ENCODE results near the gene TBC1D10A.

The TBC1D10A gene

DNA sequence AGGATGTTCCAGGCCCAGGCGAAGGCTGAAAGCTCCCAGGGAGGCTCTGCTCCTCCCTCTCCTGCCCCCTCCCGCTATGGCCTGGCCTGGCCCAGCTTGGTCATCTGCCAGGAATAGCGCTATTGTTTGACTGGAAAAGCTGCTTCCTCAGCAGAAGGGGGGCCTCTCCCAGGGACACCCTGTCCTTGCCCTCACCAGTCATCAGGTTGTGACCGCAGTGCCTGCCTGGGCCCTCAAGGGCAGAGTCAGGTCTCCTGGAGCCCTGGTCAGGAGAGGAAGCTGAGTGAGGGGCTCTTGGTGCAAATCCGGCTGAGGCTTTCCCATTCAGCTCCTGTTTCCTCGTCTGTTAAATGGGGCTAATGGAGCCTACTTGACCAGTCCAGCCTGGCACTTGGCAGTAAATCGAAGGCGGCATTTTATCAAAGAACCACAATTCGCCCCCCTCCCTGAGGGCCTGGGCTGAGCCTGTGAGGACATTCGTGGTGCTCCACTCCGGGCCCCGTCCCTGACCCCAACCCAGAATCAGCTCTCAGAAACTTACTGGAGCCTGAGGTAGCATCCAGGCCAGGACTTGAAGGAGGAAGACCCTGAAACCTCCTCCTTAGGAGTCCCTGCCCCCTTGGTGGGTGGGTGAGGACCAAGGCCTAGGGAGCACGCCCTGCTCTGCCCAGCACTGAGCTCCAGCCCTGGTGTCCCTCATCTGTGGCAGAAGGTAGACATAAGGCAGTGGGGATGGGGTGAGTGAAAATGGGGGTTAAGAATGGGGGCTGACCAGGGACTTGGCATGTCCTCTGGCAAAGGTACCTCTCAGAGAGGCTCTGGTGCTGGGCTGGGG, 35.5 kb downstream of the TBC1D10A start:
- no peak for FAIRE-seq
- no peak for TF ChIP-seq POU2F2 (IDR thresholded peaks at IDR 0.05; ENCODE audit: low read depth, low read length)
- no peak for DNase-seq (ENCODE audit: insufficient read length, low spot score)

DNA sequence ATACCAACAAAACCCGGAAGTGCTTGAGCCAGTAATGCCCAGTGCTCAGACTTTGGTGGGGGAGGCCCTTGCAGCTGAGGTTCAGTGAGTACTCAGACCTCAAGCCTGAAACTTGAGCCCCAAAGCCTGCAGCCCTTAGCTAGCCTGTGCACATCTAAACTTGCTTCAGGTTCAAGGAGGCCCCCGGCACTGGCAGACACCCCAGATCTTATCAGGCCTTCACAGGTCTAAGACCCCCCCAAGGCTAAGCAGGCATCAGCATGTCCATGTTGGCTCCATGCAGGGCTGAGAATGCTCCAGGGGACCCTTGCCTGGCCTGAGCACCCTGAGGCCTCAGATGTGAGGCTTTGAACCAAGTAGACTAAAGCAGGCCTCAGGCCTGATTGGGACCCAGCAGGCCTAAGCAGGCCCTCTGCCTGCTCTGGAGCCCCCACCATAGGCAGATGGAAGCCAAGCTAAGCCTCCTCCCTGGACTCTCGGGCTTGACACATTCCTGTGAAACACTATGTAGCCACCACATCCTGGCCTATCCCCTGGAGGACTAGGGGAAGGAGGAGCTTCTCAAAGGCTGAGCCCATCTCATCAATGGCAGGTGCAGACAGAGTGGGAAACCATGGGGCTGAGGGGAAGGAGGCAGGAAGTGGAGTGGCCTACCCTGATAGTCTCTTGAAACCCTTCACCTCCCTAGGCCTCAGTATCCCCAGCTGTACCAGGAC, 36.2 kb downstream of the TBC1D10A start:
- DNase-seq (ENCODE audit: insufficient read length, low spot score) = no peak
- peak; percentile 72 for FAIRE-seq

DNA sequence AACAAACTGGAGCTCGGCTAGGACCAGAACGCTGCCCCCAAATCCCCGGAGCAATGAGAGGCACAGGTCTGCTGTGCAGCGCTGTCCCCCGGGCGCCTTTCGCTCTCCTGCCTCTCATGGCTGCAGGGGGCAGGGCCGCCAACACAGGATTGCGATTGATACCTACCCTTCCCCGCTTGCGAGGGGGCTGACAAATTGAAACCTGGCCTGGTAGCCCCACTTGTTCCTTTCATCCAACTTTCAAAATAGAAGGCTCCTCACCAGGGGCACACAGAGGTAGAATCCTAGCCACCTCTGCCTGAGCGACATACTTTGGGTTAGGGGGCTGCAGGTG, 36.8 kb downstream of the TBC1D10A start:
- TF ChIP-seq SPI1 (IDR thresholded peaks at IDR 0.05; ENCODE audit: low read depth, low read length) = no peak
- TF ChIP-seq PAX5 (IDR thresholded peaks at IDR 0.05; ENCODE audit: insufficient read depth, low read length, severe bottlenecking) = no peak
- no peak for TF ChIP-seq TAF1 (IDR thresholded peaks at IDR 0.05; ENCODE audit: low read depth, low read length)
- no peak for TF ChIP-seq POU2F2 (IDR thresholded peaks at IDR 0.05; ENCODE audit: low read depth, low read length)
- TF ChIP-seq POLR2AphosphoS5 (IDR thresholded peaks at IDR 0.05; ENCODE audit: low read depth, low read length) = peak; percentile 24; the same call in 1 of the 2 replicates
- no peak for TF ChIP-seq POLR2A (IDR thresholded peaks at IDR 0.05; ENCODE audit: low read depth, low read length)
- FAIRE-seq = no peak
- DNase-seq (ENCODE audit: insufficient read length, low spot score) = no peak

More for the DNA sequence above, 36.2 kb downstream of the TBC1D10A start:
- TF ChIP-seq PAX5 (IDR thresholded peaks at IDR 0.05; ENCODE audit: insufficient read depth, low read length, severe bottlenecking) (no peak), POLR2A (IDR thresholded peaks at IDR 0.05; ENCODE audit: low read depth, low read length) (no peak; the same call in 1 of the 2 replicates), SPI1 (IDR thresholded peaks at IDR 0.05; ENCODE audit: low read depth, low read length) (no peak; the same call in 1 of the 2 replicates), TAF1 (IDR thresholded peaks at IDR 0.05; ENCODE audit: low read depth, low read length) (0 out of 2 replicates have a peak, but pooled peaks have one; percentile 36)

DNA sequence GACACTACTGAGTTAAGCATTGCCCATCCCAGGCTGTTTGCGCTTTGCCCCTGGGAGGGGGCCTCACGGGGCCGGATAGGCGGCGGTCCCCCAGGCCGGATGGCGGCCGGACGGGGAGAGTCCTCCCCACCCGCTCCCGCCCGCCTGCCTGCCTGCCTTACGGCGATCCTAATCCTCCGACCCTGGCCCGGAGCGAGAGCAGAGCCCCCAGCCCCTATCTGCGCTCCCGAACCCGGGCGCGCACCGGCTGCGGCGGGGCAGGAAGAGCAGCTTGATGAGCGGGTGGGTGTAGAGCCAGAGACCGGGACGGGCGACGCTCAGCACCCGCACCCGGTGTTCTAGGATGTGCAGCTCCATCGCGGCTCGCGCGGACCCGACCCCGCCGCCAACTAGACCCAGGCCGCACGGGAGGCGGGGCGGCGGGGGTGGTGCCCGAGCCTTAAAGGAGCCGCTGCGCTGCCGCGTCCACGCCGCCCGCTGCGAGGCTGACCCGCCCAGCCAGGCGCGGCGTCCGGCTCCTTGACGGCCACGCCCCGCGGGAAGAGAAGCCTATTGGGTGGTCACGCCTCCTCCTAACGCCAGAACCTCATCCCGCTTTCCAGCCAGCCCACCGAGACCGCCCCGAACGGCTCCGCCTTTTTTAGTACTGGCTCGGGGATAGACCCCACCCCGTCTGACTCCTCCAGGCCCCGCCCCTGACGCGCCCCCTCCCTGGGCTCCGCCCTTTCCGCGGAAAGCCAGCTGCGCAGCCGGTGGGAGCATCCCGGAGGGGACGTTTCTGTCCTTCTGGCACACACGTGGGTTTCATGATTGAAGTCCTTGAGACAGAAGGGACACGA, 37.4 kb downstream of the TBC1D10A start, which contains the start of gene CASTOR1:
TSS of gene CASTOR1 (minus strand) at position 365 of the 839 bp plus-strand sequence. CDS start at position 357, 8 bp downstream.
- FAIRE-seq (peak; percentile 96), DNase-seq (ENCODE audit: insufficient read length, low spot score) (peak; percentile 97)
- TF ChIP-seq PAX5 (IDR thresholded peaks at IDR 0.05; ENCODE audit: insufficient read depth, low read length, severe bottlenecking) (no peak), TAF1 (IDR thresholded peaks at IDR 0.05; ENCODE audit: low read depth, low read length) (no peak), POU2F2 (IDR thresholded peaks at IDR 0.05; ENCODE audit: low read depth, low read length) (no peak), SPI1 (IDR thresholded peaks at IDR 0.05; ENCODE audit: low read depth, low read length) (no peak), POLR2A (IDR thresholded peaks at IDR 0.05; ENCODE audit: low read depth, low read length) (no peak), POLR2AphosphoS5 (IDR thresholded peaks at IDR 0.05; ENCODE audit: low read depth, low read length) (no peak)

DNA sequence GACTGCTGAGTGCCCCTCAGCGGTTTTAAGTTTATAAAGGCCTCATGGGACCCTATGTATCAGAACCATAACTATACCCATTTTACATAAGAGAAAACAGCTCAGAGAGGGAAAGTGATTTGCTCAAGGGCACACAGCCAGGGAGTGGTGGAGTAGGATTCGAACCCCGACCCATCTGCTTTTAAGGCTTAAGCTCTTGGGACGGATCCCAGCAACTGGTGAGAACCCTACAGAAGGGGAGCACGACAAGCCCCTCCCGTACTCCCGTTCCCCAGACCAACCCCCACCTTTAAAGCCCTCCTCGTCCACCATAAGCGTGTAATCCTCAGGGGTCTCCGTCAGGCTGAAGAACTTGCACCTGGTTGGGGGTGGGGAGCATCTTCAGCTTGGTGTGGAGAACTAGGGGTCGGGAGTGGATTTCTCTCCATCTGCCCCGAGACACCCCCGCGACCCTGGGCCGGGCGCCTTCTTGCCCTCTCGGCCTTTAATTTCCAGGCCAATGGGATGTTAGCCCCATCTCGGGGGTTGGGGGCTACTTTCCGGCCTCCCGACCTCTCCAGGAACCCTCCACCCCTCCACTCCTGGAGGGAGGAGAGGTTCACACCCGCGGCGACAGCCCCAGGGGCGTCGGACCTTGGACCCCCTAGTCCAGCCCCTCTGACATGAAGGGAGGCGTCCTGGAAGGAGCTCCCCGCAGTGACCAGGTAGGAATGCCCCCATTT, 38.2 kb downstream of the TBC1D10A start:
- FAIRE-seq = no peak
- TF ChIP-seq PAX5 (IDR thresholded peaks at IDR 0.05; ENCODE audit: insufficient read depth, low read length, severe bottlenecking) = no peak
- no peak for TF ChIP-seq POLR2AphosphoS5 (IDR thresholded peaks at IDR 0.05; ENCODE audit: low read depth, low read length)
- no peak for TF ChIP-seq POU2F2 (IDR thresholded peaks at IDR 0.05; ENCODE audit: low read depth, low read length)
- TF ChIP-seq POLR2A (IDR thresholded peaks at IDR 0.05; ENCODE audit: low read depth, low read length) = no peak
- TF ChIP-seq TAF1 (IDR thresholded peaks at IDR 0.05; ENCODE audit: low read depth, low read length) = no peak
- TF ChIP-seq SPI1 (IDR thresholded peaks at IDR 0.05; ENCODE audit: low read depth, low read length) = no peak
- no peak for DNase-seq (ENCODE audit: insufficient read length, low spot score)

DNA sequence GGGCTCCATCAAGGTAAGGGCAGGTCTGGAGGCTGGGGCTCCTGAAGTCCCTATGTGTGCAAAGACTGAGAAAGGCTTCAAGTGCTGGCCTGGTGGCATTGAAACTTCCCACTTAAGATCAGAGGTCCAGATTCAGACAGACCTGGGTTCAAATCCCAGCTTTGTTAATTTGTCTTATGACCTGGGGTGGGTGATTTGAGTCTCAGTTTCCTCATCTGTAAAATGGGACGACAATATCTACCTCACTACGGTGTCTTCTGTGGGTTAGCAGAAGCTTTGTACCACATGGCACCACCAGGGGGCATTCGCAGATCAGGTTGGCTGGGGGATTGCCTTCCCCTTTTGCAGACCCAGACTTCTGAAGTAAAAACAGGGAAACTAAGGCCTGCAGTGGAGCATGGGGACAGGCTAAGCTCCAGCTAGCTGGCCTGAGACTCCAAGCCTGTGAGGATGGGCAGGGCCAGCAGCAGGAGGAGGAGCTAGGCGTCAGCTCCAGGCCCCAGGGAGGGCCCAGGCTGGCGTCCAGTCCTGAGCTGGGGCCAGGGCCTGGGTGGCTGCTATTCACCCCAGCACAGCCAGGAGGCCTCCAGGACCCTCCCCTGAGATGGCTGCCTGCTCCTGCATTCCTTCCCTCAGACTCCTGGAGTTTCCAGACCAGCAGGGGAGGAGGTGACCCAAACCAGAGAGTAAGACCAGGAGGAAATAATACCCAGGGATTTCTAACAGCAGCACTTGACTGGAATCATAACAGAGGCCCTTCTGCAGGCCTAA, 38.9 kb downstream of the TBC1D10A start:
- DNase-seq (ENCODE audit: insufficient read length, low spot score) (peak; percentile 71), FAIRE-seq (peak; percentile 96)
- TF ChIP-seq TAF1 (IDR thresholded peaks at IDR 0.05; ENCODE audit: low read depth, low read length) (no peak), POU2F2 (IDR thresholded peaks at IDR 0.05; ENCODE audit: low read depth, low read length) (0 out of 2 replicates have a peak, but pooled peaks have one; percentile 28), SPI1 (IDR thresholded peaks at IDR 0.05; ENCODE audit: low read depth, low read length) (peak; percentile 78)

DNA sequence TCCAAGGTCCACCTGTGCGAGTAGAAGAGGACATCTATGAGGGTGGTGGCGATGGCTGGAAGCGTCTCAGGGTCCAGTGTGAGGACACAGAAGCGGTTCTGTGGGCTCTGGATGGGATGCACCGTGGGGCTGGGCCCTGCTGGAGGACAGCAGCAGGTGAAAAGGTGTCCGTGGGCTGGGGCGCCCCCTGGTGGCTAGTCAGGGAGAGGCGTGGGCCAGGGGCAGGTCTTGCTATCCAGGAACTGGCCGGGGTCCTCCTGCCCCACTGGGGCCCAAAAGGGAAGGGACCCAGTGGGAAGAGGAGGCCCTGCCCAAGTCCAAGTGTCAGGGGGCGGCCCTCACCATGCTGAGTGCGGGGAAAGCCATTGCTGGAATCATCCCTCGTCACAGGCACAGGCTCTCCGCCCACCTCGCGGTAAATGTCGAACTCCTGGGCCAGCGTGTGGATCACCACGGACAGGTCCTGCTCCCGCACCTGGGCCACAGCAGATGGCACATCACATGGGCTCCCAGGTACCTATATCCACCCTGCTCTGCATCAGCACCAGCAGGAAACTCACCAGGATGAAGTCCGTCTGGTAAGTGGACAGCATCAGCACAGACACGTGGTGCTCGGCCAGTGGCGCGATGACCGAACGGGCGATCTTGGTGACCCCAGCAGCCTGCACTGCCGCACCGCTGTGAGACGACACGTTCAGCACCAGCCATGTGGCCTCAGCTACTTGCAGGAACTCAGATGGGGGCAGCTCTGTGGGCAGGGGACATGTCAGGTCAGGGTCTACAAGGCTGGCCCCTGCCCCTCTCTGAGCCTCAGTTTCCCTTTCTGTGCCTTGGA, 39.7 kb downstream of the TBC1D10A start:
- peak; percentile 80 for DNase-seq (ENCODE audit: insufficient read length, low spot score)
- TF ChIP-seq TAF1 (IDR thresholded peaks at IDR 0.05; ENCODE audit: low read depth, low read length) = no peak
- peak; percentile 78 for FAIRE-seq

DNA sequence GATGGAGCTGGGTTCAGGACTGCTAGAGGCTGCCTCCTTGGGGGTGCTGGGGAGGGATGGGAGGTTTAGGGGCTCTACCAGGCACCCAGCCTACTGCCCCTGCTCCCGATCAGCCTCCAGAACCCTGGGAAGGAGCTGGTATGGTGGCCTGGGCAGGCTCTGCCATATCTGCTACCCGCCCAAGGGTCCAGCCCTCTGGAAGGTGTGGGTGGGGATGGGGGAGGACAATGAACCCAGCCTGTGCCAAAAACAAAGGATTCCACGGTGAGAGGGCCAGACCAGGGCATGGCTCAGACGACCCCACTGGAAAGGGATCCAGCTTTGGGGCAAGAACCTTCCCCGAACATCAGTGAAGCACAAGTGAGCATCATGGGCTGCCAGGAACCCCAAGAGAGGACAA, 40.4 kb downstream of the TBC1D10A start:
- no peak for DNase-seq (ENCODE audit: insufficient read length, low spot score)
- TF ChIP-seq POU2F2 (IDR thresholded peaks at IDR 0.05; ENCODE audit: low read depth, low read length) (no peak), POLR2A (IDR thresholded peaks at IDR 0.05; ENCODE audit: low read depth, low read length) (no peak), SPI1 (IDR thresholded peaks at IDR 0.05; ENCODE audit: low read depth, low read length) (no peak), PAX5 (IDR thresholded peaks at IDR 0.05; ENCODE audit: insufficient read depth, low read length, severe bottlenecking) (no peak), POLR2AphosphoS5 (IDR thresholded peaks at IDR 0.05; ENCODE audit: low read depth, low read length) (no peak)
- FAIRE-seq = no peak

All from GM12891 (cell line).